ENCODE results near the gene LDLRAD2.

LDLRAD2 gene

DNA sequence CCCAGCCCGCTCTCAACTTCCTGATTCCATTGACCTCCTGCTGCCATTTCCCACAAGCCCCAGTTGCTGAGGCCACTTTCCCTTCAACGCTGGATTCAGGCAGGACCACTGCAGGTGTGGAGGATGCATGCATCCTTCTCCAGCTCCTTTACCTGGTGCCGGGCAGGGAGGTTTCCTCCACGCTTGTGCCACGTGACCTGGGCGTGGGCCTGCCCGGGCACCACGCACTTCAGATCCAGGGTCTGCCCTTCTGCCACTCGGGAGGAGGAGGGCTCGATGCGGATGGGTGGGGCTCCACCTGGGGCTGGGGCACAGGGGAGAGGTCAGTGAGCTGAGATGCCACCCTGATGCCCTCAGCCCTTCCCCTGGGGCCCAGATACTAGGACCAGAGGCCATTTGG lies 31.9 kb downstream of the LDLRAD2 start:
- no peak for DNase-seq

DNA sequence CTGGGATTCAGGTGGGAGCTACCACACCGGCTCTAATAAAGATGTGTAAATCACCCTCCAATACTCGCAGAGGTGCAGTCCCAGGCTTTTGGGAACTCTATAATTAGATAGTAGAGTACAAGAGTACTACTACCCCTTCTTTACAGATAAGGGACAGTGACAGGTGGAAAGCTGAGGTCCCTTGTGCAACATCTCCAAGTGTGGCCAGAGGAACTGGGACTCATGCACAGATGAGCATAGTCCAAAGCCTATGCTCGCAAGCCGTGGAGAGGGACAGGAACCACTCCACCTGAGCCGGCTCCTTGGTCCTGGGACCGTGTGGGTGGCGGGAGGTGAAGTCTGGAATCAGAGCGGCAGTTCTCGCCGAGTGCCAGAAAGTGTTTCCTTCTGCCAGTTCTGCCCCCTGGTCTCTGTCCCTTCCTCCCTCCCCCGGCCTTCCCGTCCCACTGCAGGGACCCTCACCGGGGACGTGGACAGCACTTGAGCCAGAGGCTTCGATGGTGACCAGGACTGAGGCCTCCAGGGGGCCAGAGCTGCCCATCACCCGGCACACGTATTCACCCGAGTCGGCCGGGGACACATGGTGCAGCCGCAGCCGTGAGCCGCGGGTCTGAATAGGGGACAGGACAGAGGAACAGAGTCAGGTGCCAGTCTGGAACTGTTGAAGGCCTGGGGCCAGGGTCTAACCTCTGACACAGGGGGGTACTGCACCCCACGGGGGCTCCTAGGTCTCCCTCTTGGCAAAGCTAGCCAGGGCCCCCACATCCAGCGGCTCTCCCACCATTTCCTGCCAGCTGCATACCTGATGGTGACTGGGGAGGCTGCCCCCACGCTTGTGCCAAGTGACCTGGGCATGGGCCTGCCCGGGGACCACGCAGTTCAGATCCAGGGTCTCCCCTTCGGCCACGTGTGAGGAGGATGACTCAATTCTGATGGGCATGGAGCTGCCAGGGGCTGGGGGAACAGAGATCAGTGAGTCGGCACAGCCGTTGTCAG lies 33.9 kb downstream of the LDLRAD2 start:
- DNase-seq: no peak

DNA sequence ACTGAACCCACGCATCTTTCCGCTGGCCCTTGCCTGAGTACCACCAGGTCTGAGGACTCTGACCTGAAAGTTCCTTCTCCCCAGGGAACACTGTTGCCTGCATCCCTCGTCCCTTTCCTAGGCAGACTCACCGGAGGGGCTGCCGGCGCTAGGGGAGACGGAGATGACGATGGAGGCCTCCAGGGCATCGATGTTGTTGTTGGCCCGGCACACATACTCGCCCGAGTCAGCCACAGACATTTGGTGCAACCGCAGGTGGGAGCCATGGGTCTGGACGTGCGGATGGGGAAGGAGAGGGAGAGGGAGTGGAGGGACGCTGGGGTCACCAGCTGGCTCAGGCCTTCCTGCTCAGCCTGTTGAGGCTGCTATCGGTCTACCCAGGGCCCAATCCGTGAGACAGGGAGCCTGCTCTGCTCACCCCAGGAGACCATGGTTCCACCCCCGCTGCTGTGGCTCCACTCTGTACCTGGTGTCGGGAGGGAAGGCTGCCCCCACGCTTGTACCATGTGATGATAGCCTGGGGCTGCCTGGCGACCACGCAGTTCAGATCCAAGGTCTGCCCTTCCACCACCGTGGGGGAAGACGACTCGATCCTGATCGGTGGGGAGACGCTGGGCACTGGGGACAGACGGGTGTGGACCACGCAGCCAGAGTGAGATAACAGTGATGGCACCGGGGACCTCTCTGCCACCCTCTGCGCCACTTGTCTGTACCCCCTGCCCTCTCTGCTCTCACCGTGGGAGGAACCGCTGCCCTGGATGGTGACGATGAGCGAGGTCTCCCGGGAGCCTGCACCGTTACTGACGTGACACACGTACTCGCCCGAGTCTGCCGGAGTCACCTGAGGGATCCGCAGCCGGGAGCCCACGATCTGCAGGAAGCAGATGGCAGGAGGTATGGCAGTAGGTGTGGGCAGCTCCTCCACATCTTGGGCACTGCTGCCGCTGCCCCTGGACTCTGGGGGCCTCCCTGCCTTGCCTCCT lies 35.4 kb downstream of the LDLRAD2 start:
- no peak for DNase-seq

DNA sequence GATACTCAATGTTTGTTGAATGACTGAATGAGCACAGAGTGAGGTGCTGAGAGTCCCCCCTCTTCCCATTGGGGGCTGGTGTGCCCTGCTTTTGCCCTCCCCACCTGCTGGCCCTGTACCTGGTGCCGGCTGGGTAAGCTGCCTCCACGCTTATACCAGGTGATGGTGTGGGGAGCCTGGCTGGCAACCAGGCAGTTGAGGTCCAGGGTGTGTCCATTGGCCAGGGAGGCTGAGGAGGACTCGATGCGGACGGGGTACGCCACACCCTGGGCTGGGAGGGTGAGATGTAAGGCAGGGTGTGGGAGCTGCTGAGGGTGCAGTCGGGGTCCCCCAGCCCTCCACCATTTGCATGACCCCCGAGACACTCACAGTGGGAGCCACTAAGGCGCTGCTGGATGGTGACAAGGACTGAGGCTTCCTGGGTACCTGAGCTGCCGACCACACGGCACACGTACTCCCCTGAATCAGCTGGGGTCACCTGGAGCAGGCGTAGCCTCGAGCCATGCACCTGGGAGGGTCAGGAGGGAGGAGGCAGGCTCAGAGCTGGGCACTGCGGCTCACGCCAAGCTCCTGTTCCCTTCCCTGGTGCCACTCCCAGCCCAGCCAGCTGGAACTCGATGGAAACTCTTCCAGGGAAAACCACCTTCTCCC lies 36.6 kb downstream of the LDLRAD2 start:
- no peak for DNase-seq

DNA sequence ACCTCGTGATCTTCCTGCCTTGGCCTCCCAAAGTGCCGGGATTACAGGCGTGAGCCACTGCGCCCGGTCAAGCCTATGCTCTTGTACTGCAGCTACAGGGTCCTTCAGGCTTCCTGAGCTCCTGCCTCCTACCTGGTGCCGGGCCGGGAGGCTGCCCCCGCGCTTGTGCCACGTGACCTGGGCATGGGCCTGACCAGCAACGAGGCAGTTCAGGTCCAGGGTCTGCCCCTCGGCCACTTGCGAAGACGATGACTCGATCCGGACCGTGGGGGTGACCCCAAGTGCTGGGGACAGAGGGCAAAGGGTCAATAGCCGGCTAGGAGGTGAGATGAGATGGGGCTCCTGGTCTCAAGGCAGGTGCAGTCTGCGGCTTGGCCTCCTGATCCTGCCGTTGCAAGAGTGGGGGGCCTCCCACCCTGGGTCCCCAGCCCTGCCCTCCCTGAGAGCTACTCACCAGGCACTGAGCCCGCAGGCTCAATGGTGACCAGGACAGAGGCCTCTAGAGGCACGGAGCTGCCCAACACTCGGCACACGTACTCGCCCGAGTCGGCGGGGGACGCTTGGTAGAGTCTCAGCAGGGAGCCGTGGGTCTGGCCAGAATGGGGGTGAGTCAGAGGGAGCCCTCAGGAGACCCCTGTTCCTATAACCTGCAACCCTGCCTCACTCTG lies 38.0 kb downstream of the LDLRAD2 start:
- no peak for DNase-seq

DNA sequence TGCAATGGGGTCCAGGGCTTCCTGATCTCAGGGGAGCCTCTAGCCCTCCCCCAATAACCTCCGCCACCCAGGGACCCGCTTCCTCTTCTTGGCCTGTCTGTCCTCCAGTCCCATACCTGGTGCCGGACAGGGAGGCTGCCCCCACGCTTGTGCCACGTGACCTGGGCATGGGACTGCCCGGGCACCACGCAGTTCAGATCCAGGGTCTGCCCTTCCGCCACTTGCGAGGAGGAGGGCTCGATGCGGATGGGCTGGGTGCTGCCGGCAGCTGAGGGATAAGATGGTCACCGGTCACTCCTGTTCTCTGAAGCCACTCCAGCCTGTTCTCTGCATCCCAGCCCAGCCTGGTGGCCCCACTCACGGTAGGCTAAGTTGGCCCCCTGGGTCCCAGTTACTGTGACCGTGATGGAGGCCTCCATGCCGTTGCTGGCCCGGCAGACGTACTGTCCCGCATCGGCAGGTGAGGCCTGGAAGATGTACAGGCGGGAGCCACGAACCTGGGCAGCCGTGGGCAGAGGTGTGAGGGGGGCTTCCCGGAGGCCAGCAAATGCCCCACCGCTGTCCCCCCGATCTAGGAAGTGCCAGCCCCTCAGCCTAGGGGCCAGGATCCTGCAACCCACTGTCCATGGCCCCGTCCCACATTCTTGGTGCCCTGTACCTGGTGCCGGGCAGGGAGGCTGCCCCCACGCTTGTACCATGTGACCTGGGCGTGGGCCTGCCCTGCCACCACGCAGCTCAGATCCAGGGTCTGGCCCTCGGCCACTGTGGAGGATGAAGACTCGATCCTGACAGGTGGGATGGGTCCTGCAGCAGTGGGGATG lies 39.6 kb downstream of the LDLRAD2 start:
- no peak for DNase-seq

DNA sequence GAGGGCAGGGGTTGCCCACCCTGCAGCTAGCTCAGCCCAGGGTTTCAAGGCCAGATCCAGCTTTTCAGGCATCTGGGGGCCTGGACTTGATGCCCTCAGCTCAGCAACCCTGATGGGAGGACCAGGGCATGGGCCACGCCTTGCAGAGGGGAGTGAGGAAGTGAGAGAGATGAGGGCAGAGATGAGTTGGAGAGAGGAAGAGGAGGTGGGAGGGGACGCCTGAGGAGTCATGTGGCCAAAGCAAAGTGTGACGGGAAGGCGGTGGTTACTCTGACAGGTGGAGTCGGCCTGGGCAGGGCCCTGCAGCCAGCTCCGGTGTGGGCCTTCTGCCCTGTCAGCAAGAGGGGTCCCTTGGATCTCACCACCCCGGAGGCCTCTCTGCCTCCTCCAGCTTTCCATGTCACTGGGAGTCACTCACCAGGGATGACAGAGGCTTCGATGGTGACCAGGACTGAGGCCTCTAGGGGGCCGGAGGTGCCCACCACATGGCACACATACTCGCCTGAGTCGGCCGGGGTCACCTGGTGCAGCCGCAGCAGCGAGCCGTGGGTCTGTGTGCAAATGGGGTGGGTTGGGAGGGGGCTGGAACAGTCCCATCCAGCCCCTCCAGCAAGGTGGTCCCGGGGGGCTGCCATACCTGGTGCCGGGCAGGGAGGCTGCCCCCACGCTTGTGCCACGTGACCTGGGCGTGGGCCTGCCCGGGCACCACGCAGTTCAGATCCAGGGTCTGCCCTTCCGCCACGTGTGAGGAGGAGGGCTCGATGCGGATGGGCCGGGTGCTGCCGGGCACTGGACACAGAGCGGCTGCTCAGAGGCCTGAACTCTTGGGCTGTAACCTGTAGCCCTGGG lies 40.4 kb downstream of the LDLRAD2 start:
- DNase-seq: no peak

DNA sequence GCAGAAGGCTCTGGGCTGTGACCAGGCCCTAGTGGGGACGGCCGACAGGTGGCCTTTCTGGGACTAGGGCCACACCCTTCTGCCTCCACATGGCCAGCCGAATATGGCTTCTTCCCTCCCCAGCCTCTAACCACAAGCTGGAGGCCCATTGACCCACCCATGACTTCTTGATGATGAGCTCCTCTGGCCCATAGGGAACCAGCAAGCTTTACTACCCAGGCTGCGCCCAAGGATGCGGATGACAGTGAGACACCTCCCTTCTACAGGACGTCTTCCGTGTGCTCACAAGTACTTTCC lies 41.0 kb downstream of the LDLRAD2 start:
- DNase-seq: no peak

DNA sequence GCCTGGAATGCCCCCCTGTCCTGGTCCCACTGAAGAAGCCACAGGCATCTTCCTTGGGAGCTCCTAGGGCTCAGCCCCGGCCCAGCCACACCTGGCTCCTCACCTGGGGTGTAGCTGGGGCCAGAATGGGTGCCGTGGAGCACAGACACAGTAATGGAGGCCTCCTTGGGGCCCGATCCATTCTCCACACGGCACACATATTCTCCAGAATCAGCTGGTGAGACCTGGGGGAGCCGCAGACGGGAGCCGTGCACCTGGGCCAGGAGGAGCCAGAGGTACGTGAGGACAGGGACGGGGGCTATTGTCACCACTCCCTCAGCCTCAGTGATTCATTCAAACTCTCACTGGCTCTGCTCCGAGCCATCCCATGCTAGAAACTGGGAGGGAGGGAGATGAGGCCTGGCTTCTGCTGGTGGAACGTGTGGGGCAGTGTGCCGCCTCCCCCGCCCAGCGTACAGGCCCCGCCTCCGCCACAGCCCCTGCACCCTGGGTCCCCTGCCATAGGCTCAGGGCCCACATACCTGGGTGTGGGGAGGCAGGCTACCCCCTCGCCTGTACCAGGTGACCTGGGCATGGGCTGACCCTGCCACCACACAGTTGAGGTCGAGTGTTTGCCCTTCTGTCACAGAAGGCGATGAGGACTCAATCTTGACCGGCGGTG lies 42.2 kb downstream of the LDLRAD2 start:
- no peak for DNase-seq

DNA sequence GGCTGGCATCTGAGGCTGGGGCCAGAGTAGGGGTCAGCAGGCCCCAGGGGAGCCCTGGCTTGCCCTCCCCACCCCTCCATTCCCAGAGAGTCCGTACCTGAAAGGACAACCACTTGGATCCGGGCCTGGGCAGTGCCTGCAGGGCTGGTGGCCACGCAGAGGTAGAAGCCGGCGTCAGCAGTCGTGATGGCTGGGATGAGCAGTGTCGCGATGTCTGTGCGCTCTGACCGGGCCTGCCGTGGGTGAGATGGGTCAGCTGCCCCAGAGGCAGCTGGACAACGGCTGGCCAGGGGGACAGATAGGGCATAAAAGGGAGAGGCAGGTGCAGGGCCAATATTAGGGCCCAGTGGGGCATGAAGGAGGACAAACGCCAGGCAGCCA lies 42.7 kb downstream of the LDLRAD2 start:
- no peak for DNase-seq

DNA sequence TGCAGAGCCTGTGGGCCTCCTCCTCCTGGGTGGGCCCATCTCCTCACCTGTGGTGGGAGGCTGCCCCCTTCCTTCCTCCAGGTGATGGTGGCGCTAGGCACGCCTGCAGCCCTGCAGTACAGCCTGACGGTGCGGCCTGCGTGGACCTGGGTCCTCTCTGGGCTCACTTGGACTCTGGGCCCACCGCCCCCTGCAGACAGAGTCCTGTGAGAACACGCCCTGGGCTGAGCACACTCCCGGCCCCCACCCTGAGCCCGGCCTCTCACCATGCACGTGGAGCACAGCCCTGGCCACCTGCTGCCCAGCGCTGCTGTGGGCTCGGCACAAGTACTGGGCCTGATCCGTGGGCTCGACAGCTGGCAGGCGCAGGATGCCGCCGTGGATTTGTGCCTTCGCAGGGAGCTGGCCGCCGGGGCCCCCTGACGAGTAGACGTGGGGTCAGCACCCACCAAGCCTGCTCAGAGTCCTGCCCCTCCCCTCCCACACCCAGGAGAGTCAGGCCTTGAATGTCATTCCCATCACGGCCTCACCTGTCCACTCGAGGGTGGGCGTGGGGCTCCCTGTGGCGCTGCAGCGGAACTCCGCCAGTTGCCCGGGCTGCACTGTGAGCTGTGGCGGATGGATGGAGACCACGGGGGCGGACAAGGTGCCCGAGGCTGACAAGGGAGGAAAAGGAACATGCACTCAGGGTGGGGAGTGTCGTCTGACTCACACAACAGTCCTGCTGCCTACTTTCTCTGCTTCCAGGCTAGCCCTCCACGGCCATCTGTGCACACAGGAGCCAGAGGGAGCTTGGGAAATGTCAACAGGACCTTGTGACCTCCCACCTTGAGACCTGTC lies 43.4 kb downstream of the LDLRAD2 start:
- no peak for DNase-seq

DNA sequence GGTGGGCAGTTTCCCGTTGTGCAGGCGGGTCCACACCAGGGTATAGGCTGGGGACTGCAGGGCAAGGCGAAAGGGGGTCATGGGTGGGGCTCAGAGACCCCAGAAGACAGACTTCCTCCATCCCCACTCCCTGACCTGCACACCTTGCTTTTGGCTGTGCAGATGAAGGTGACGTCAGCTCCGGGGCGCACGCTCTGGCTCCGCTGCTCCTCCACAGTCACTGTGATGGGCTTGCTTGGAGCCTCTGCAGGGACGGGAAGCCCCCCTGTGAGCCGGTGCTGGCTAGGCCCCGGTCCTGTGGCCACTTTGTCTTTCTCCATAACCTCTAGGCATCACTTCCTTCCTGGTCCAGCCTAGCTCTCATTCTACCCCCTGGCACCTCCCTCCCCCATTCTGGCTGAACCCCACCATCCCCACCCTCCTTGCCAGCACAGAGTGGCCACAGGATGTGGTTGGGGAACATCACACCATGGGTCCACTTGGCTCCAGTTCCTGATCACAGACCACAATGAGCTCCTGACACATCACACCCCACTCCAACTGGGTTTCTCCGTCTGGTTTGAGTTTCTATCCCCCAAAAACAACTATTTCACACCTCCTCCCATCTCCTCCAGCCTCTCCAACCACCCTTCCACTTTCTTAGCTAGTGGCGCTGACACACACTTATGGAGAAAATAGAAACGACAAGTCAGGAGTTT lies 45.2 kb downstream of the LDLRAD2 start:
- DNase-seq: no peak

DNA sequence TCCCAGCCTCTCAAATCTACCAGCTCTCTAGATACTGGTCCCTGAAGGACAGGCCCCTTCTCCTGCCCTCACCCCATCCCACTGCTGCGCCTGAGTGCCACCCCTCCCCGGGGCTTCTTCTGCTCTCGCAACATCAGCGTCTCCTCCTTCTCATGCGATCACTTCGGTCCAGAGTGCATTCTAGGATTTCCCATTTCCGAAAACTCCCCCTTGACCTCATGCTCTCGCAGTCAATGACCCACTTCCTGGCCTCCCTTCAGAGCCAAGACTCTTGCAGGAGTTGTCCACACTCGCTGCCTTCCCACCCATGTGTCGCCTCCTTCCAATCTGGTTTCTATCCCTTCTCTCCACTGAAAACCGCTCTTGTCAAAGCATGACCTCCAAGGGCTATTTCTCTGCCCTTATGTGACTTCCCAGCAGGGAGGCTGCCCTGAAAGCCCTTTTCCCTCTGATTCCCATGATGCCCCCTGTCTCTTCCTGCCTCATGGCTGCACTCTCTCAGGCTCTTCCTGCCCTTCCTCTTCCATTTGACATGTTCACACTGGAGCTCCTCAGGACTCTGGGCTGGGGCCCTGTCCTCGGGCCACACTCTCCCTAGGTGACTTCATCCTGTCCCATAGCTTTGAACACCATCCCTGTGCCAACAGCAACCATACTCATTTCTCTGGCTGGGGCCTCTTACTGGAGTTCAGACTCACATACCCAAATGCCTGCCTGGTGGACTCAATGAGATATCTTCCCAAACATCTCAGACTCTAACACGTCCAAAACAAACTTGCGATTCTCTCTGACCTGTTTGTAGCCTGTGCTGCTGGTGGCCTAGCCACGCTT lies 46.0 kb downstream of the LDLRAD2 start:
- no peak for DNase-seq

DNA sequence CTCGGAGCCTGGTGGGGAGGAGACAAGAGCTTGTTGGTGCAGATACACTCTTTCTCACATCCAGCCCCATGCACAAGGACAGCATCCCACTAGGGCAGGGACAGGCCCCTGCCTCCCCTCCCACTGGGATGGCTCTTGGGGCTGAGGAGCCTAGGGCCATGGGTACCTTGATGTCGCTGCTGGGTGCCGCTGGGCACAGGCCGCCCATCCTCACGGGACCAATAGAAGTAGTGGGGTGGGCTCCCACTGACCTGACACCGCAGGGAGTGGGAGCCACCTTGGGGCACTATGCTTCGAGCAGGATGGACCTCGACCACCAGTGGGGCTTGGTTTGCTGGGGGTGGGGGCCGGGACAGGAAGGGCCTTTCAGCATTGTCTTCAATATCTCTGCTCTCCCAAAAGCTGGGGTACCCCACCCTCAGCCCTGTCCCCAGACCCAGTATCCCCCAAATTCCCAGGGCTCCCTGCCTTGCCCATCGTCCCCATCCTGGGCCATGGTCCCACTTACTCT lies 47.7 kb downstream of the LDLRAD2 start:
- no peak for DNase-seq

DNA sequence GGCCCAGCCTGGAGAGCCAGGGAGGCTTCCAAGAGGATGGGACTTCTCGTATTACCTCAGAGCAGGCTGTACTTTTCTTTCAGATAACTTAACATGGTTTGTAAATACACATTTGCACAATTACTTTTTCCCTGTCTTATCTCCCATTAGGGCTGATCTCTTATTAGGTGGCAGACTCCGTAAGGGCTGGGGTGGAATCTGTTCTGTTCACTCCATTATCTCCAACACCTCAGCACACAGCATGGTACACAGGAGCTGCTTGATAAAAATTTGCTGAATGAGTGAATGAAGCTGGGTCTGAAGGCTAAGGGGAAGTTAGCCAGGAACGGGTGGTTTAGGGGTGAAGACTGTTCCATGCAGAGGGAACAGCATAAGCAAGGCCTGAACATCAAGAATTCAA lies 48.9 kb downstream of the LDLRAD2 start:
- no peak for DNase-seq

DNA sequence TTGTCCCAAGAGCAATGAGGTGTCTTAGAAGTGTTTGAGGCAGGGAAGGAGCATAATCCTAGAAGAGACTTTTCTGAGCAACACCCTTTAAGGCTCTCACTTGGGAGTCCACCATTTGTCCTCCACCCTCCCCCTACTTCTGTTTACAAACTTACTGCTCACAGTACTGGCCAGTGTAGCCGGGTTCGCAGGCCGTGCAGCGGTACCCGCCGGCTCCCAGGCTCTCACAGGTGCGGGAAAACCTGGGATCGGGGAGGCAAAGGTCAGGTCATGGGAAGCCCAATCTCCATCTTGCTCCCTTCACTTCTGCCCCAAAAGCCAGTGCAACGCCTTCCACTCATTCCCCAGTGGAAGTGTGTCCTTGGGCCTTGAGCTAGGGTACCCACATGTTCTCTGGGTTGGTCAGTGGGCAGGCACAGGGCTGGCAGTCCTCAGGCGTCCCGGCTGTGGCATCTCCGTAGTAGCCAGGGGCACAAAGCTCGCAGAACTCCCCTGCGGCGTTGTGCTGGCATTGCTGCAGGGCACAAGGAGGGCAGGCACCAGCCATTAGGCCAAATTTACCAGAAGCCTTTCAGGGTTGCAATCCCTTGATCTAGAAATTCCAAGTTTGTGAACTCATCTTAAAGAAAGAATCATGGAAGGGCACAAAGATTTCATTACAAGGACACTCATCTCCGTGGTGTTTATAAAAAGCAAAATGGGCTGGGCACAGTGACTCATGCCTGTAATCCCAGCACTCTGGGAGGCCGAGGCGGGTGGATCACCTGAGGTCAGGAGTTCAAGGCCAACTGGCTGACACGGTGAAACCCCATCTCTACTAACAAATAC lies 49.8 kb downstream of the LDLRAD2 start:
- no peak for DNase-seq

DNA sequence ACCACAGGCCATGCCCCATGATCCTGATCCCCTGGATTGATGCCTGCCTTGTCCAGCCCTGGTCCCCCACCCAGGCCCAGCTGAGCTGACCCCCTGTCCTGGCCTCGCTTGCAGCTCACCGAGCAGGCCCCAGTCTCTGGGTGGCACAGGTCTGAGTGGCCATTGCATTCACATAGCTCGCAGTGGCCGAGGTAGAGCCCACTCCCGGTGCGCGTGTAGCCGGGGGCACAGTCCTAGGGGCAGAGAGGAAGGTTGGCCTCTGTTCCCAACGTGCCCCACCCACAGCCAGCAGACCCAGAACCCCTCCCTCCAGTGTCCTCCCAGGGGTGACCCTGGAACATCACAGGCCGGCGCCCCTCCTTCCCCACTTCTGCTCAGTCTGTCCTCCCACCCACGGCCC lies 51.9 kb downstream of the LDLRAD2 start:
- DNase-seq: no peak

Data from CD4-positive, alpha-beta T cell treated with Interleukin-6 for 4 hours (primary cell).